SK-N-SH (cell line): ENCODE data around the gene SLC4A2. TPM values are rescaled to one million over a fixed set of nuclear protein-coding genes. Genes with fewer than 3 reads are reported as not detected.

Source experiments
- CTCF ChIA-PET: fragments of 300-600, 350-600 bp; formaldehyde crosslinking; extraction: SDS; loops from one replicate; lab custom pipeline; 2021; lab: Yijun Ruan, JAX
- POLR2A ChIA-PET: fragments of 350-600 bp; sonication (Branson Sonifier 250); formaldehyde crosslinking; extraction: SDS; loops from one replicate; lab custom pipeline; 2020; ENCODE audit warnings: antibody characterized with exemption, inconsistent platforms; lab: Yijun Ruan, JAX
- DNase-seq: peaks from one replicate; pipeline ENCODE4 v3.0.0; 2012
- H2AFZ ChIP-seq: fragments of 200-600 bp; sonication (generic); 2 replicates; pipeline ENCODE4 v1.8.1; 2016; ENCODE audit warnings: antibody characterized with exemption, mild to moderate bottlenecking, low read depth
- H3F3A ChIP-seq: fragments of 200-600 bp; sonication (generic); replicated peaks from 2 replicates; pipeline ENCODE3; 2016; ENCODE audit warnings: antibody characterized with exemption, mild to moderate bottlenecking; ENCODE audit not compliant: insufficient read depth
- H3K27ac ChIP-seq, 2 experiments: fragments of 200-500 bp in 1 of 2; fragments of 200-600 bp in 1 of 2; sonication (Bioruptor generic) in 1 of 2; sonication (generic), shearing (Covaris generic) in 1 of 2; 2 replicates each; pipeline versions ENCODE4 v1.5.1 to v1.6.1; 2014 to 2016; ENCODE audit warnings: low read depth in 2 of 2, inconsistent platforms in 1 of 2, low read length in 1 of 2, mild to moderate bottlenecking in 1 of 2, mixed read lengths in 1 of 2
- H3K27me3 ChIP-seq: fragments of 200-600 bp; sonication (generic), shearing (Covaris generic); 2 replicates; pipeline ENCODE4 v1.6.1; 2016; ENCODE audit warnings: mixed run types; ENCODE audit not compliant: insufficient read depth
- H3K36me3 ChIP-seq, 2 experiments: fragments of 200-500 bp in 1 of 2; fragments of 200-600 bp in 1 of 2; sonication (Bioruptor generic) in 1 of 2; sonication (generic) in 1 of 2; replicated peaks in 1 of 2; 2 replicates each; pipeline versions ENCODE3 to v1.5.1; 2014 to 2016; ENCODE audit warnings: low read length in 1 of 2, mild to moderate bottlenecking in 1 of 2; ENCODE audit not compliant: insufficient read depth in 2 of 2, control insufficient read depth in 1 of 2
- H3K4me1 ChIP-seq, 2 experiments: fragments of 200-500 bp in 1 of 2; fragments of 200-600 bp in 1 of 2; sonication (Bioruptor generic) in 1 of 2; sonication (generic), shearing (Covaris generic) in 1 of 2; 2 replicates each; pipeline versions ENCODE4 v1.5.1 to v1.6.1; 2014 to 2016; ENCODE audit warnings: low read depth in 1 of 2, low read length in 1 of 2, mixed run types in 1 of 2; ENCODE audit not compliant: insufficient read depth in 2 of 2, control insufficient read depth in 1 of 2
- H3K4me2 ChIP-seq: fragments of 200-600 bp; sonication (generic), shearing (Covaris generic); 2 replicates; pipeline ENCODE4 v1.6.1; 2017; ENCODE audit warnings: mixed run types
- H3K4me3 ChIP-seq, 2 experiments: fragments of 200-500 bp in 1 of 2; fragments of 200-600 bp in 1 of 2; sonication (Bioruptor generic) in 1 of 2; sonication (generic), shearing (Covaris generic) in 1 of 2; 2 replicates each; pipeline versions ENCODE4 v1.5.1 to v1.8.1; 2014 to 2016; ENCODE audit warnings: low read depth in 2 of 2, inconsistent platforms in 1 of 2, low read length in 1 of 2, mild to moderate bottlenecking in 1 of 2, mixed read lengths in 1 of 2, moderate library complexity in 1 of 2
- H3K79me2 ChIP-seq: fragments of 200-600 bp; sonication (generic); 2 replicates; pipeline ENCODE4 v1.8.1; 2017; ENCODE audit warnings: mild to moderate bottlenecking; ENCODE audit not compliant: insufficient read depth
- H3K9ac ChIP-seq: fragments of 200-600 bp; sonication (generic); 2 replicates; pipeline ENCODE4 v1.6.1; 2017; ENCODE audit warnings: mixed run types
- H3K9me2 ChIP-seq: fragments of 200-600 bp; sonication (generic); 2 replicates; pipeline ENCODE4 v1.6.1; 2017; ENCODE audit warnings: mixed run types
- H3K9me3 ChIP-seq: fragments of 200-600 bp; sonication (generic); 2 replicates; pipeline ENCODE4 v1.6.1; 2017; ENCODE audit warnings: mixed run types, mild to moderate bottlenecking, moderate library complexity
- H4K20me1 ChIP-seq: fragments of 200-600 bp; sonication (generic); 2 replicates; pipeline ENCODE4 v1.6.1; 2017; ENCODE audit warnings: mild to moderate bottlenecking, mixed run types; ENCODE audit not compliant: insufficient read depth
- CHD2 ChIP-seq: fragments of 150-350 bp; IDR thresholded peaks from 2 replicates; pipeline ENCODE4 v1.6.1; 2018; ENCODE audit warnings: low read length; ENCODE audit not compliant: partially characterized antibody
- ELF1 ChIP-seq: IDR thresholded peaks from 2 replicates; pipeline ENCODE4 v1.4.0; 2012
- FOSL2 ChIP-seq: IDR thresholded peaks from 2 replicates; pipeline ENCODE4 v1.4.0; 2012; ENCODE audit warnings: low read depth, mild to moderate bottlenecking, moderate library complexity, borderline replicate concordance
- FOXJ3 ChIP-seq: sonication (generic); formaldehyde crosslinking; IDR thresholded peaks from 2 replicates; pipeline ENCODE4 v1.5.1; 2020; ENCODE audit warnings: mild to moderate bottlenecking, missing genetic modification reagents
- JUND ChIP-seq: IDR thresholded peaks from 2 replicates; pipeline ENCODE4 v1.4.0; 2012
- MEF2A ChIP-seq: IDR thresholded peaks from 2 replicates; pipeline ENCODE4 v1.4.0; 2012; ENCODE audit warnings: low read depth, borderline replicate concordance
- MXI1 ChIP-seq: IDR thresholded peaks from 2 replicates; pipeline ENCODE4 v1.6.1; 2012; ENCODE audit warnings: mild to moderate bottlenecking, low read depth, low read length, improper control_type of control experiment
- RAD21 ChIP-seq: IDR thresholded peaks from 2 replicates; pipeline ENCODE4 v1.6.1; 2012; ENCODE audit warnings: mild to moderate bottlenecking, low read length
- RCOR1 ChIP-seq: fragments of 150-350 bp; IDR thresholded peaks from 2 replicates; pipeline ENCODE4 v1.6.1; 2017; ENCODE audit warnings: antibody characterized with exemption, low read length
- RXRA ChIP-seq: IDR thresholded peaks from 2 replicates; pipeline ENCODE4 v1.4.0; 2012; ENCODE audit warnings: low read depth, mild to moderate bottlenecking, borderline replicate concordance
- SMC3 ChIP-seq: IDR thresholded peaks from 2 replicates; pipeline ENCODE4 v1.6.1; 2012; ENCODE audit warnings: low read depth, low read length, improper control_type of control experiment
- TEAD4 ChIP-seq: IDR thresholded peaks from 2 replicates; pipeline ENCODE4 v1.4.0; 2012; ENCODE audit warnings: mild to moderate bottlenecking, borderline replicate concordance; ENCODE audit not compliant: insufficient read depth
- WGBS: methylation state at CpG from one replicate; pipeline ENCODE4 v1.1.6; 2017; ENCODE audit warnings: low lambda C conversion rate; 5-methylcytosine and 5-hydroxymethylcytosine counted together
- polyA plus RNA-seq, 3 experiments: library from polyadenylated mRNA; depleted of rRNA; stranded (reverse); fragments of >200 nt; gene quantifications; 2 replicates each; pipeline ENCODE4 v1.2.3, GENCODE V29; 2012
- TF ChIP-seq, protein P1 (sequence below): fragments of 200-600 bp; sonication (generic); IDR thresholded peaks from 2 replicates; pipeline ENCODE4 v1.6.1; 2017; ENCODE audit warnings: antibody characterized with exemption, mild to moderate bottlenecking, moderate library complexity
- TF ChIP-seq, protein P2 (sequence below): IDR thresholded peaks from 2 replicates; pipeline ENCODE4; 2012
- TF ChIP-seq, protein P3 (sequence below): fragments of 150-350 bp; IDR thresholded peaks from 2 replicates; pipeline ENCODE4 v1.6.1; 2016; ENCODE audit warnings: mild to moderate bottlenecking, low read depth, low read length

The SLC4A2 gene
- polyA plus RNA-seq, 1 of the 3 experiments (the other 2 are of a cell fraction), result 167 TPM

DNA sequence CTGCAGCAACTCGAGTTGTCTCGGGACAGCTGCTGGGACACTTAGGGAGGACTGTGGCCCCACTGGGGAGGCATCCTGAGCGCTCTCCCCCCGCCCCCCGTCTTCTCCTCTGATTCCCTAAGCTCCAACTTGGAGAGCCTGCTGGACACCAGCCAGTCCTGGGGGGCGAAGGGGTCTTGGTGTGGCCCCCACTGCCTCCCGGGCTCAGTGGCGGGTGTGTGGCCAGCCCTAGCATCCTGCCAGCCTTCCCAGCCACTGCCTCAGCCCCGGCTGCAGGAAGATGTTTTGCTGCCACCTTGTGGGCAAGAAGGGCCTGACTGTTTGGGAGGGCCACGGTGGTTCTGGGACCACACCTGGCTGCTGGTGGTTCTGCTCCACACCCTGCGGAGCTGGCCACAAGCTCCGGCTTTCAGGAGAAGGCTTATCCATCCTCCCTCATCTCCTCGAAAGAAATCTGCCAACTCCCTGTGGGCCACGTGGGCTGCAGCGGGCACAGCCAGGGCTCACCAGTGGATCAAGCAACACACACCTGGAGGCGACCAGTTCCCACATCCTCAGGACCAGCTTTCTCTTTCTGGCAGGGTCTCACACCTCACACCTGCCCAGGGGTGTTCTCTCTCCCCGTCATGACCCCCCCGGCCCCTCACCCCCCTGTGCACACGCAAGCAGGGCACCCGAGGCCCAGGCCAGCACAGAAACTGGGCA is 51.7 kb downstream of the SLC4A2 start:
- peaks cover 24 to 36% of the 10 kb centered on the region in 2 experiments for H3K4me1 ChIP-seq
- H3K9me3 ChIP-seq, result no peaks in the 10 kb centered on the region
- no peak overlapping the region for H3K27ac ChIP-seq
- peaks cover 43% of the 10 kb centered on the region for H3F3A ChIP-seq
- H3K9ac ChIP-seq, result no peak overlapping the region
- 51% methylated on average over 17 of the region's 20 CpGs for WGBS
- no peaks in the 10 kb centered on the region for H3K9me2 ChIP-seq
- H3K4me2 ChIP-seq, result no peak overlapping the region
- H3K36me3 ChIP-seq, result no peaks in the 10 kb centered on the region
- no peak overlapping the region for H2AFZ ChIP-seq
- POLR2A ChIA-PET, result interaction anchor here (0.5 kb wide), 1 partner anchor 90 kb away, joined by 3 read pairs; no protein-coding TSS in a partner anchor
- no peaks in the 10 kb centered on the region for H3K27me3 ChIP-seq
- H4K20me1 ChIP-seq, result peaks cover 88% of the 10 kb centered on the region
- H3K4me3 ChIP-seq, result no peak overlapping the region; a peak in 1 of 4 replicates
- peak; percentile 96 for DNase-seq
- CTCF ChIA-PET, result interaction anchor here (0.6 to 18.7 kb wide), 61 partner anchors 9 to 664 kb away, joined by 3 to 474 read pairs (median 4); partner anchors contain the start of genes ABCB8, AGAP3, ATG9B and CDK5
- peaks cover 77% of the 10 kb centered on the region for H3K79me2 ChIP-seq
- TF ChIP-seq RXRA (no peak), FOXJ3 (CRISPR knock-in tag) (no peak), JUND (no peak), RAD21 (peak; percentile 90), MXI1 (peak; percentile 51; the same call in 1 of the 2 replicates), FOSL2 (no peak), TEAD4 (no peak), RCOR1 (peak; percentile 57; the same call in 1 of the 2 replicates), SMC3 (peak; percentile 90), ELF1 (no peak), CHD2 (peak; percentile 58), MEF2A (no peak)
- TF ChIP-seq, protein P1, sequence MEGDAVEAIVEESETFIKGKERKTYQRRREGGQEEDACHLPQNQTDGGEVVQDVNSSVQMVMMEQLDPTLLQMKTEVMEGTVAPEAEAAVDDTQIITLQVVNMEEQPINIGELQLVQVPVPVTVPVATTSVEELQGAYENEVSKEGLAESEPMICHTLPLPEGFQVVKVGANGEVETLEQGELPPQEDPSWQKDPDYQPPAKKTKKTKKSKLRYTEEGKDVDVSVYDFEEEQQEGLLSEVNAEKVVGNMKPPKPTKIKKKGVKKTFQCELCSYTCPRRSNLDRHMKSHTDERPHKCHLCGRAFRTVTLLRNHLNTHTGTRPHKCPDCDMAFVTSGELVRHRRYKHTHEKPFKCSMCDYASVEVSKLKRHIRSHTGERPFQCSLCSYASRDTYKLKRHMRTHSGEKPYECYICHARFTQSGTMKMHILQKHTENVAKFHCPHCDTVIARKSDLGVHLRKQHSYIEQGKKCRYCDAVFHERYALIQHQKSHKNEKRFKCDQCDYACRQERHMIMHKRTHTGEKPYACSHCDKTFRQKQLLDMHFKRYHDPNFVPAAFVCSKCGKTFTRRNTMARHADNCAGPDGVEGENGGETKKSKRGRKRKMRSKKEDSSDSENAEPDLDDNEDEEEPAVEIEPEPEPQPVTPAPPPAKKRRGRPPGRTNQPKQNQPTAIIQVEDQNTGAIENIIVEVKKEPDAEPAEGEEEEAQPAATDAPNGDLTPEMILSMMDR, result peak; percentile 94
- TF ChIP-seq, protein P2, sequence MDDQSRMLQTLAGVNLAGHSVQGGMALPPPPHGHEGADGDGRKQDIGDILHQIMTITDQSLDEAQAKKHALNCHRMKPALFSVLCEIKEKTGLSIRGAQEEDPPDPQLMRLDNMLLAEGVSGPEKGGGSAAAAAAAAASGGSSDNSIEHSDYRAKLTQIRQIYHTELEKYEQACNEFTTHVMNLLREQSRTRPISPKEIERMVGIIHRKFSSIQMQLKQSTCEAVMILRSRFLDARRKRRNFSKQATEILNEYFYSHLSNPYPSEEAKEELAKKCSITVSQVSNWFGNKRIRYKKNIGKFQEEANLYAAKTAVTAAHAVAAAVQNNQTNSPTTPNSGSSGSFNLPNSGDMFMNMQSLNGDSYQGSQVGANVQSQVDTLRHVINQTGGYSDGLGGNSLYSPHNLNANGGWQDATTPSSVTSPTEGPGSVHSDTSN, result no peak
- TF ChIP-seq, protein P3, sequence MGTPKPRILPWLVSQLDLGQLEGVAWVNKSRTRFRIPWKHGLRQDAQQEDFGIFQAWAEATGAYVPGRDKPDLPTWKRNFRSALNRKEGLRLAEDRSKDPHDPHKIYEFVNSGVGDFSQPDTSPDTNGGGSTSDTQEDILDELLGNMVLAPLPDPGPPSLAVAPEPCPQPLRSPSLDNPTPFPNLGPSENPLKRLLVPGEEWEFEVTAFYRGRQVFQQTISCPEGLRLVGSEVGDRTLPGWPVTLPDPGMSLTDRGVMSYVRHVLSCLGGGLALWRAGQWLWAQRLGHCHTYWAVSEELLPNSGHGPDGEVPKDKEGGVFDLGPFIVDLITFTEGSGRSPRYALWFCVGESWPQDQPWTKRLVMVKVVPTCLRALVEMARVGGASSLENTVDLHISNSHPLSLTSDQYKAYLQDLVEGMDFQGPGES, result peak; percentile 31; the same call in 1 of the 2 replicates
